Hematopoietic multipotent progenitor cell treated with erythropoietin and hydrocortisone succinate and interleukin-3 and kit ligand, for 17 days (in vitro differentiated cells): ENCODE data around the gene RBL1.
A peak's percentile ranks its signal among the peaks of the same experiment; 100 is the strongest.
"Not testable (repeated sequence)": the region's sequence is repeated elsewhere in the genome, so short reads cannot be mapped to it uniquely, and the experiment has no call there.

ENCODE experiments used
- DNase-seq: peaks from one replicate; pipeline ENCODE4 v3.0.0-alpha.2; 2015; ENCODE audit warnings: low spot score

RBL1 gene

DNA sequence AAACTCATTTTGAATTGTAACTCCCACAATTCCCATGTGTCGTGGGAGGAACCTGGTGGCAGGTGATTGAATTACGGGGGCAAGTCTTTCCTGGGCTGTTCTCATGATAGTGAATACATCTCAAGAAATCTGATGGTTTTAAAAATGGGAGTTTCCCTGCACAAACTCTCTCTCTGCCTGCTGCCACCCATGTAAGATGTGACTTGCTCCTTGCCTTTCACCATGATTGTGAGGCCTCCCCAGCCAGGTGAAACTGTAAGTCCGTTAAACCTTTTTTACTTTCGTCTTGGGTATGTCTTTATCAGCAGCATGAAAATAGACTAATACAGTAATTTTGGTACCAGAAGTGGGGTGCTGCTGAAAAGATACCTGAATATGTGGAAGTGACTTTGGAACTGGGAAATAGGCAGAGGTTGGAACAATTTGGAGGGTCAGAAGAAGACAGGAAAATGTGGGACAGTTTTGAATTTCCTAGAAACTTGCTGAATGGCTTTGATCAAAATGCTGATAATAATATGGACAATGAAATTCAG is 102.9 kb downstream of the RBL1 start:
- no peak for DNase-seq

DNA sequence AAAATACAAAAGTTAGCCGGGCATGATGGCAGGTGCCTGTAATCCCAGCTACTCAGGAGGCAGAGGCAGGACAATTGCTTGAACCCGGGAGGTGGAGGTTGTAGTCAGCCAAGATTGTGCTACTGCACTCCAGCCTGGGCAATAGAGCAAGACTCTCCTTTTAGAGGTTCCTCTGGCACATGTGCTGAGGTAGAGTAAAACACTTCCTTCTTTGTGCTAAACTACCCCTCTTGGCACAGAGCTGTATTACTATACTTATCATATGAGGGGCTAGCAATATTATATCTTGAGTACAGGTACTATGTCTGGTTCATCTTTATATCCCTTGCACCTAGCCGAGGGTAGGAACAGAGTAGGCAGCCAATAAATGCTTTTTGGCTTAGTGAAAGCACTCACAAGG is 104.1 kb downstream of the RBL1 start:
- no peak for DNase-seq

DNA sequence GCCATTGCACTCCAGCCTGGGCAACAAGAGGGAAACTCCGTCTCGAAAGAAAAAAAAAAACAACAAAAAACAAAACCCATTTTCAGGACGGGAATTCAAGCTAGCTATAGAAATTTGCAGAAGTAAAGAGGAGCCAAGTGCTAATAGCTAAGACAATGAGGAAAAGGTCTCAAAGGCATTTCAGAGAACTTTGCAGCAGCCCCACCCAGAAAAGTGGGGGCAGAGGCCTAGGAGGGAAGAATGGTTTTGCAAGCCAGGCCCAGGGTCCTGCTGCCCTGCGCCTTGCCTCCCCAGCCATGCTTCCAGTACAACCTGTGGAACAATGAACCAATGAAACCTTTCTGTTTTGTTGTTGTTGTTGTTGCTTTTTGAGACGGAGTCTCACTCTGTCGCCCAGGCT is 106.0 kb downstream of the RBL1 start:
- DNase-seq: no peak

DNA sequence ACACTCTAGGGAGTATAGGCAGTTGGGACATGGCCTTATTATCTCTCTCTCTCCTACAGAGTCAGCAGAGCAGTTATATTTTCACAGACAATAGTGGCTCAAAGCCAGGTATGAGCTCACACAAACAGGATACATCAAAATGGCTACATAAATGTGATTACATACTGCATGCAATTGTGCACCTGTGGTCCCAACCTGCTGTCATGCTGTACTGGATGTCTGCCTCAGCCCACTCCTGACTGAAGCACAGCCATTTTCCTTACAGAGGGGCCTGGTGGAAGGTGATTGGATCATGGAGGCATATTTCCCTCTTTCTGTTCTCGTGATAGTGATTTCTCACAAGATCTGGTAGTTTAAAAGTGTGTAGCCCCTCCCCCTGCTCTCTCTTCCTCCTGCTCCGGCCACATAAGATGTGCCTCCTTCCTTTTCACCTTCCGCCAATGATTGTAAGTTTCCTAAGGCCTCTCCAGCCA is 107.3 kb downstream of the RBL1 start:
- DNase-seq: no peak

DNA sequence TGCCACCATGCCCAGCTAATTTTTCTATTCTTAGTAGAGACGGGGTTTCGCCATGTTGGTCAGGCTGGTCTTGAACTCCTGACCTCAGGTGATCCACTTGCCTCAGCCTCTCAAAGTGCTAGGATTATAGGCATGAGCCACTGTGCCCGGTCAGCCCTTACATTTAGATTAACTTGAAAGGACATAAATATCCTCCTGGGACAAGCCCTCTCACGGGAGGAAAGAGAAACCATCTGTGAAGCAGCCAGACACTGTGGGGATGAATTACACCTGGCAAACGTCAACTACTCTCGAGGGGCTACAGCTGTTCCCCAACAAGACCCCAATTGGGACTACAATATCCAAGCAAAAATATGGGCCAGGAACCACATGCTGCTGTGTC is 111.5 kb downstream of the RBL1 start:
- no peak for DNase-seq

DNA sequence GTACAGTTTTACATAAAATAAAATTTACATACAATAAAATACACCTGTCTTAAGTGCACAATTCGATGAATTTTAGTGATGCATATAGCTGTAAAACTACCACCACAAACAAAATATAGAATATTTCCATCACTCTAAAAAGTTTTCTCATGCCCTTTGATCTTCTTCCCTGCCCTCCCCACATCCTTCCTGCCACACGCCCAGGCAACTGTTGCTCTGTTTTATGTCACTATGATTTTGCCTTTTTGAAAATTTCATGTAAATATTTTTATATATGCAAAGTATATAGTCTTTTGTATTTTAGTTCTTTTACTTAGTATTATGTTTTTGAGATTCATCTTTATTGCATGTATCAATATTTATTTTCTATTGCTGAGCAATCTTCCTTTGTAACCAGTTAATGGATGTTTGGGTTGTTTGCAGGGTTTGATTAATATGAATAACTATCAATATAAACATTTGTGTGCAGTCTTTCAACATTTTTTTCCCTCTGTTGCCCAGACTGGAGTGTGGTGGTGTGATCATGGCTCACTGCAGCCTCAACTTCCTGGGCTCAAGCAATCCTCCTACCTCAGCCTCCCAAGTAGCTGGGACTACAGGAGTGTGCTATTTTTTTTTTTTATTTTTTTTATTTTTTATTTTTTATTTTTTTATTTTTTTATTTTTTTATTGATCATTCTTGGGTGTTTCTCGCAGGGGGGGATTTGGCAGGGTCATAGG is 120.5 kb downstream of the RBL1 start:
- DNase-seq: no peak

DNA sequence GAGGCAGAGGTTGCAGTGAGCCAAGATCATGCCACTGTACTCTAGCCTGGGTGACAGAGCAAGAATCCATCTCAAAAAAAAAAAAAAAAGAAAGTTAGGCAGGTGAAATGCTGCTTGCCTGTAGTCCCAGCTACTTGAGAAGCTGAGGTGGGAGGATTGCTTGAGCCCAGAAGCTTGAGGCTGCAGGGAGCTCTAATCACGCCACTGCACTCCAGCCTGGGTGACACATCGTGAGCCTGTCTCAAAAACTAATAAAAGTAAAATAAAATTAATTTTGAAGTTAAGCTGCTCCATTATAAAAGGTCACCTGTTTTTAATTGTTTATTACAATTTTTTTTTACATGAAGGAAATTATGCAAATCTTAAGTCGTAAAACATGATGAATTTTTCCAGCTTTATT is 121.1 kb downstream of the RBL1 start:
- no peak for DNase-seq

DNA sequence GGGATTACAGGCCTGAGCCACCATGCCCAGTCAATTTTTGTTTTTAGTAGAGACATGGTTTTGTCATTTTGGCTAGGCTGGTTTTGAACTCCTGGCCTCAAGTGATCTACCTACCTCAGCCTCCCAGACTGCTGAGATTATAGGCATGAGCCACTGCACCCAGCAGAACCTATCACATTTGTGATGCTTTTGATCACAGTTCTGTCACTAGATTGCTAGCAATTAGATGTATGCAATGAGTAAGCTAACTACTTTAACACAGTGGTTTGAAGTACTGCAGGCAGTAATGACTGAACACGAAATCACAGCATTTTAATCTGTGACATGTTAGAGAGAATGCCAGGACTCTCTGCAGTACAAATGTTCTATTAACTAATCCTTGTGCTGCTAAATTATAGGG is 124.7 kb downstream of the RBL1 start:
- no peak for DNase-seq

DNA sequence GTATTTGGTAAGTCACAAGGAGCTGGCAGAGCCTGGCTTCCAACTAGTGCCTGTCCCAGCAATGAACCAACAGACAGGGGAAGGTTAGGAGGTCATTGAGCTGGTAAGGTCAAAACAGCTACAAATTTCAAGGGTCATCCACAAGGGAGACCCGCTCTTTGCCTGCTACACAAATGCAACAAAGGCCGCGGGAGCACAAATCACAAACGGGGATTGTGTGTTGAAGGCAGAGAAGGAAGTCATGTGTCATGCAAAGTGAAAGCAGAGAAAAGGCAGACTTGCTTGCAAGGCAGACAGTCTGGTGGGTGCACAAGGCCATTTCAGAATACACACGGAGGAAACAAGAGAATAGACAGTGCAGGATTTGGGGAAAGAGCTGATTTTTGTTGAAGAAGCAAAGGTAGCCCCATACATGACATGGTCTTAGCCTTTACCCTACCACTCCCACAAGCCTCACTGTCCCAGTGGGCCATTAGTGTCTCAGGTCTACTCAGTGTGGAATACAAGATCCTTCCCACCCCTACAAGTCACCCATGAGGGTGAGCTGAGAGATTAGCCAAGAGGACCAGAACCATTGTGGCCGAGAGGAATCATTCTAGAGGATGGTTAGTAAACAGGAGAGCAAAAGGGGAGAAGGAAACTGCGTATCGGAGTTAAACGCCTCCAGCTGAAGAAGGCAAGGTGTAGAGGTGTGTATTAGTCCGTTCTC is 126.2 kb downstream of the RBL1 start:
- no peak for DNase-seq

DNA sequence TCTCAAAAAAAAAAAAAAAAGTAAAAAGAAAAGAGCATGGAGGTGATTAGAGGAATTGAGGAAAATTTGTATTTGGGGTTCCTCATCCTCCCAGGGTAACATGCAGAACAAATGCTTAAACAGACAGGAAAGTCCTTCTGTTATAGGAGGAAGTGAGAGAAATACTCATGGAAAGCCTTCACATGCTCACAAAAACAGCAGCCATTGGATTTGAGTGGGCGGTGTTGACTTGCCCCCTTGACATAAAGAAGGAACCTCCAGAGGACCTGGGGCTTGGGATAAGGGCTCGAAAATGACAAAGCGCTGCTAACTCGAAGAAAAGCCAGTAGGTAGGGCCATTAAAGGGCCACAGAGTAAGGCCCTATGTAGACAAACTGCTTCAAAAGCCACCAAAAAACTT is 126.7 kb downstream of the RBL1 start:
- no peak for DNase-seq

DNA sequence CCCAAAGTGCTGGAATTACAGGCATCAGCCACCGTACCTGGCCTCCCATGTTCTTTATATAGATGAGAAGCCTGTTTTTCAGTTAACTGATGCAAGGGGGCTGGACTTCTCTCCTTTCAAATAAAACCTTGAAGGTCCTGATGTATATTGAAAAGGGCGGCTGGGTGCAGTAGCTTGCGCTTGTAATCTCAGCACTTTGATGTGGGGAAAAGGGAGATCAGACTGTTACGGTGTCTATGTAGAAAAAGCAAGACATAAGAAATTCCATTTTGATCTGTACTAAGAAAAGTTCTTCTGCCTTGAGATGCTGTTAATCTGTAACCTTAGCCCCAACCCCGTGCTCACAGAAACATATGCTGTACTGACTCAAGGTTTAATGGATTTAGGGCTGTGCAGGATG is 128.2 kb downstream of the RBL1 start:
- DNase-seq: no peak

DNA sequence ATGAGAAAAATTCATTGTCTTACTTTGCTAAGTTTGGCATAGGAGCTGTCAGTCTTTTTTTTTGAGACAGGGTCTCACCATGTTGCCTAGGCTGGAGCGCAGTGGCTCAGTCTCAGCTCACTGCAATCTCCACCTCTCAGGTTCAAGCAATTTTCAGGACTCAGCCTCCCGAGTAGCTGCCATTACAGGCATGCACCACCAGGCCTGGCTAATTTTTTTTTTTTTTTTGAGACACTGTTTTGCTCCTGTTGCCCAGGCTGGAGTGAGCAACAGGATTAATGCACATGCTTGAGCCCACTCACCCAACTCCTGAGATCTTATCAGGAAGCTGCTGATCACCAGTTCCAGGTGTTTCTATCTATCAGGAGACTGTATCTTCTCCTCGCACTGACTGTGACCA is 128.8 kb downstream of the RBL1 start:
- DNase-seq: not testable (repeated sequence)

DNA sequence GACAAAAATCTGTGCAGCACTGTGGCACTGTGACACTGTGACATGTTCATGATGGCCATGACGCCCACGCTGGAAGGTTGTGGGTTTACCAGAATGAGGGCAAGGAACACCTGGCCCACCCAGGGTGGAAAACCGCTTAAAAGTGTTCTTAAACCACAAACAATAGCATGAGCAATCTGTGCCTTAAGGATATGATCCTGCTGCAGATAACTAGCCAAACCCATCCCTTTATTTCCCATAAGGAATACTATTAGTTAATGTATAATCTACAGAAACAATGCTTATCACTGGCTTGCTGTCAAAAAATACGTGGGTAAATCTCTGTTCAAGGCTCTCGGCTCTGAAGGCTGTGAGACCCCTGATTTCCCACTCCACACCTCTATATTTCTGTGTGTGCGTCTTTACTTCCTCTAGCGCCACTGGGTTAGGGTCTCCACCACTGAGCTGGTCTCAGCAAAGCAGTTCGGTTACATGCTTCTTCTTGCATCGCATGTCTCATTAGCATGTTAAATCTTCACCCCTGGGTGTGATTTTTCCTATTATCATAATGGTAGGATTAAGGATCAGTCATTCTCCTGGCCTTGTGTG is 133.3 kb downstream of the RBL1 start:
- DNase-seq: not testable (repeated sequence)

DNA sequence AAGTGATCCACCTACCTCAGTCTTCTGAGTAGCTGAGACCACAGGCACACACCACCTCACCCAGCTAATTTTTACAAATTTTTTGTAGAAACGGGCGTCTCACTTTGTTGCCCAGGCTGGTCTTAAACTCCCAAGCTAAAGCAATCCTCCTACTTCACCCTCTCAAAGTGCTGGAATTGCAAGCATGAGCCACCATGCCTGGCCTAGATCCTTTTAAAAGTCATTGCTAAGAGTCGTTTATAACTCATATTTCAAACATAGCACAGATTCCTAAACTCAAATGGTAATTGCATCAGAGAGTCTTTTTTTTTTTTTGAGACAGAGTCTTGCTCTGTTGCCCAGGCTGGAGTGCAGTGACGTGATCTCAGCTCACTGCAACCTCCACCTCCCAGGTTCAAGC is 136.6 kb downstream of the RBL1 start:
- no peak for DNase-seq

DNA sequence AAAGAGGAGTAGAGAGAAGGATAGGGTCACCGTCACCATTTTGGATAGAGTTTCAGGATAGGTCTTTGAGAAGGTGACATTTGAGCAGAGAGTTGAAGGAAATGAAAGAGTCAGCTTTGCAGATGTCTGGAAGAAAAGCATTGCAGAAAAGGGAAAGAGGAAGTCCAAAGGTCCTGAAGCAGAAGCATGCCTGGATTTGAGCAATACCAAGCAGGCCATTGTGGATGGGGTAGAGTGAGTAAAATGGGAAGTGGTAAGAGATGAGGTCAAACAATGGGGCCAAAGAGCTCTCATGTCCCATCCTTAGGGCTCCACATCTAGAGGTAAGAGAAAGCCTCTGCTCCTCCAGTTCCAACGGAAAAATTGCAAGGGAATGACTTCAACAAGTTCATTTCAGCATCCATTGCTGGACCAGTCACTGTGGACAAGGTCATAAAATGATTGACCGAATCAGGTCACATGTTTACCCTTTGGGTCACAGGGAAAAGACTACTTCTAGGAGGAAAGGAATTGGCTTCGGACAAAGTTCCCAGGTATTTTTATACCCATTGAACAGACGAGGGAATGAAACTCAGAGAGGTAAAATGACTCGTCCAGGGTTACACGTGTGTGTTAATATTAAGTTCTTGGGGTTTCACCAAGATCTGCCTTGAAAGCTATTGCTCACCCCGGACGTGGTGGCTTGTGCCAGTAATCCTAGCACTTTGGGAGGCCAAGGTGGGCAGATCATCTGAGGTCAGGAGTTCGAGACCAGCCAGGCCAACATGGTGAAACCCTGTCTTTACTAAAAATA is 137.7 kb downstream of the RBL1 start:
- DNase-seq: no peak

DNA sequence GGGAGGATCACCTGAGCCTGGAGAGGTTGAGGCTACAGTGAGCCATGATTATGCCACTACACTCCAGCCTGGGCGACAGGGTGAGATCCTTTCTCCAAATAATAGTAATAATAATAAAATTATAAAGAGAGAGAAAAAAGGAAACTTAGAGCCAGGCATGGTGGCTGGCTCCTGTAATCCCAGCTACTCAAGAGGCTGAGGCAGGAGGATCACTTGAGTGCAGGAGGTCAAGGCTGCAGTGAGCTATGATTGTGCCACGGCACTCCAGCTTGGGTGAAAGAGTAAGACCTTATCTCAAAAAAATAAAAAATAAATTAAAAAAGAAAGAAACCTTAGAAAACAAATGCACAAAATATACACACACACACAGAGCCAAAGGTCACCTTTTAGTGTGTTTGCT is 139.1 kb downstream of the RBL1 start:
- DNase-seq: no peak

DNA sequence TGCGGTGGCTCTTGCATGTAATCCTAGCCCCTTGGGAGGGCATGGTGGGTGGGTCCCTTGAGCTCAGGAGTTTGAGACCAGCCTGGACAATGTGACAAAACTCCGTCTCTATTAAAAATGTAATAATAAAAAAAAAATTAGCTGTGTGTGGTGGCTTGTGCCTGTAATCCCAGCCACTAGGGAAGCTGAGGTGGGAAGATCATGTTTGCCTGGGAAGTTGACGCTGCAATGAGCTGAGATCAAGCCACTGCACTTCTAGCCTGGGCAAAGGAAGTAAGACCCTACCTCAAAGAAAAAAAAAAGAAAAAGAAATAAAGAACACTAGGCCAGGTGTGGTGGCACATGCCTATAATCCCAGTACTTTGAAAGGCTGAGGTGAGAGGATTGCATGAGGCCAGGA is 139.8 kb downstream of the RBL1 start:
- DNase-seq: no peak

DNA sequence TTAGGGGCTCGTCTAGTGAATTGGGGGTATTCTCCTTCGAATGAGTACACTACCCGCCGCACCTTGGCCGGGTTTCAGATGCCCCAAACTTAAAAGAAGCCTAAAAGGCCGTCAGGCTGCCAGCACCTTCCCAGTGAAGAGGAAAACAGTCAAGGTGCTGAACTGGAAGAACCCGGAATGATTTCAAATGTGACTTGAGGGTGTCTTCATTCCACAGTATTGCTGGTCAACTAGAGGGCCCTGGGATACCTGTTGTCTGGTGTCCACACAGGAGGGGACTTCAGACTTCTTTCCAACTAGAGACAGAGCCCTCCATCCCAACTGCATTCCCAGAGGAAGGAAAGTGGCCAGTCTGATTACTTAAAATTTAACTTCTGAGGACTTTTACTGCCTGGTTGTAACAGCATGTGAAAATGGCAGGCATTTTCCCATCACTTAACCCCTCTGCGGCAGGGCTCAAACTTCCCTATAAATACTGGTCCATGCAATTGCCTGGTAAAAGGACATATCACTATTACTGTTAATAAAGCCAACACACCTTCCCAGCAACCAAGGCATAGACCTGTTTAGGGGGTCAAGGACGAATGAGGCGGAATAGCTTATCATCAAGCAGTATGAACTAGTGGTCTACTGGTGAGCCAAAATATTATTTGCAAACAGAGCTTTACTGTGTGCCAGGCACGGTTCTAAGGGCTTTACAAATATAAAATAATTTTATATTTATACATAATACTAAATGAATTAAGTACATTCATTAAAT is 143.6 kb downstream of the RBL1 start:
- DNase-seq: no peak

DNA sequence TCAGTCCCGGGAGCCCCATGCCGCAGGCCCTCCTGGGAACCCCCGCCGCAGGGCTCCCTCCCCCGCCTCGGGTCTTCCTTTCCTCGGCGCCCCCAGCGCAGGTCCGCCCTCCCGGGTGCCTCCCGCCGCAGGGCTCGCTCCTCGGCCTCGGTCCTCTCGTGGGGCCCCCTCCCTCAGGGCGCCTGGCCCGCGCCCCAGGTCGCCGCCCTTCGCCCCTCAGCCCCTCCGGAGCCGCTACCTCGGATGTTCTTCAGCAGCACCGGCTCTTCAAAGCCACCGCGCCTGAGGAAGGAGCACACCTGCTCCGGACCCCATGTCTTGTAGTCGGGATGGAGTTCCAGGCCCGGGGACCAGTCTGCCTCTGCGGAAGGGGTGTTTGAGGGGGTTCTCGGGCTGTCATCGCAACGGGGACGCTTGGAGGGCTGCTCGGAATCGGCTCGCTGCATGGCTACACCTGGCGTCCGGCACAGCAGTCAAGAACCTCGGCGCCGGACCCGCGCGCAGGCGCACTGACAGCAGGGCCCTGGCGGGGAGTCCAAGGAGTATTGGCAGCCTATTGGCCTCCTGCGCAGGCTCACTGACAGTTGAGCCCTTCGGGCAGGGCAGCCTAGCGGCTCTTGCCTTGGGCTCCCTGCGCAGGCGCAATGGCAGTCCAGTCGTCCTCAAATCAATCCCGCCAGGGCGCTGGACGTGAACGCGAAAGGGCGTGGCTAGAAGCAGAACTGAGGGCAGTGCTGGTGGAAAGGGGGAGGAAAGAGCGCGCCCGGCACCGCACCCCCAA is 144.4 kb downstream of the RBL1 start, which contains the start of gene SAMHD1:
SAMHD1 (minus strand) TSS at position 511 of the 781 bp plus-strand sequence; CDS start at position 446, 65 bp downstream.
- DNase-seq: peak; percentile 78

DNA sequence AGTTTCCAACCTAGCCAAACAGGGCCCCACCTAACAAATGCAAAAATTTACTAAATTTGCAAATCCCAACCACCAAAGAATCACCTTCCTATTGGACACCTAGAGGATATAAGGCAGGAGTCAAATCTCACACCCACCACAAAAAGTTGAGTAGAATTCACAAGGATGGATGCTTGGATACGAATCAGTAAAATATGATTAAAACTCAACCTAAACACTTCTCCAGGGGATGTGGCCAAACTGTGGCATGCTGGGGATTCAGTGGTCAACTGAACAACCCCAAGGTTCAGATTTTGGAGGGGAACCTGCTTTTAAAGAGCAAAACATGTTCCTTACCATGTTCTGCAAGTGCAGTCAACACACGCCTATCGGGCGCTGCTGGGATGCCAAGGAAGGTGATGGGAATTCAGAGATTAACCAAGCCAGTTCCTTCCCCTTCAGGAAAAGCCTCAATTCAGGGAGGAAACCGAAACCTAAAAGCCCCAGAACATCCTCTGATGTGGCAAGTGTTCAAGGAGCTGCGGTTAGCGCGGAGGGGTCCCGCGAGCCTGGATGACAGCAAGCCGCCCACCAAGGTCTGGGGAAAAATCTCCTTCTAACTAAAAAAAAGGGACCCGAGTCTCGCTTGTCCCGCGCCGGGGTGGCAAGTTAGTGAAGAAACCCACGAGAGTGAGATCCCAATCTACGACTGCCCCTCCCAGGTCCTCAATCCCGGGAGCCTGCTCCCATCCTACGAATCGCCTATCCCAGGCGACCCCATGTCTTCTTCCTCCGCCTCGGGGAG is 145.2 kb downstream of the RBL1 start:
- DNase-seq: no peak
